Measurements from ENCODE around the gene IMP3.

DNA sequence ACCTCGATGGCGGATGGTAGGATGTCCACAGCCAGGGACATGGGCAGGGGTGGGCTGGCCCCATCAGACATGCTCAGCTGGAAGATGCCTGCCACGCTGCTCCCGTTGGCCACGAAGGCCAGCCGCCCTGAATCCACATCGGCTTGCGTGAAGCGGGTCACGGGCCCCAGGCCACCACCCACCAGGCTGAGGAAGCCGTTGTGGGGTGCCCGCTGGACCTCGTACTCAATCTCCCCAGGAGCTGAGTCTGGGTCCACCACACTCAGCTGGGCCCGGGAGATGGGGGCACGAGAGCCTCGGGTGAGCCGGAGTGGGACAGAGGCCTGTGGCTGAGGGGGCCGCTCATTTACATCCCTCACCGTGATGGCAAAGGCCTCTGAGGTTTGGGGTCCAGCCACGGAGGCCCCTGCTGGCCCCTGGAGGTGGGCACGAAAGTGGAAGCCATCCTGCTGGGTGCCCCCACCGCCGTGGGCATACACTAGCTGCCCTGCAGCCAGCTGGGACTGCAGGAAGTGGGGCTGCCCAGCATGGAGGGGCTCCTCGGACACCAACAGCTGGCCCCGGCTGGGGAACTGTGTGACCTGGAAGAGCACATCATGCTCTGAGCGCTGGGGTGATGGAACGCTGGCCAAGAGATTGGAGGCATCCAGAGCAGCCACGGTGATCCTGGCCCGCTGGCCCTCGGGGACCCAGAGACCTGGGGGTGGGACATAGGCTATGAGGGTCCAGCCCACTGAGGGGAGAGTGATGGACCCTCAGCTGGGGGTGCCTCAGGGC is 36.9 kb upstream of the IMP3 start:
- TF ChIP-seq SUZ12 (IDR thresholded peaks at IDR 0.05; ENCODE audit: extremely low read depth, insufficient read depth, insufficient read length) (no peak), ZNF274 (IDR thresholded peaks at IDR 0.05; ENCODE audit: low read depth, low read length) (no peak), YY1 (IDR thresholded peaks at IDR 0.05; ENCODE audit: insufficient read depth, insufficient read length) (no peak)

Data from NT2/D1 (cell line).